Sigmoid colon (tissue), 7 donors: Measurements from ENCODE around the gene FCRL2. TPM values are rescaled to one million over a fixed set of nuclear protein-coding genes. Genes with fewer than 3 reads are reported as not detected.

Experiments used
- DNase-seq: peaks from one replicate; pipeline ENCODE4 v3.0.0-alpha.2; 2019
- H3K27ac ChIP-seq, 4 donors: fragments of 200-600 bp; sonication (generic); one replicate each; pipeline ENCODE4 v1.5.1; 2016 to 2019; ENCODE audit warnings: mild to moderate bottlenecking in 1 of 4
- H3K27me3 ChIP-seq, 3 donors: fragments of 200-600 bp; sonication (generic); one replicate each; pipeline ENCODE4 v1.5.1; 2019; ENCODE audit warnings: mild to moderate bottlenecking in 1 of 3
- H3K36me3 ChIP-seq, 4 donors: fragments of 200-600 bp; sonication (generic); one replicate each; pipeline ENCODE4 v1.5.1; 2016 to 2019
- H3K4me1 ChIP-seq, 4 donors: fragments of 200-600 bp; sonication (generic); one replicate each; pipeline ENCODE4 v1.5.1; 2017 to 2019
- H3K4me3 ChIP-seq, 4 donors: fragments of 200-600 bp; sonication (generic); one replicate each; pipeline ENCODE4 v1.5.1; 2017 to 2019; ENCODE audit warnings: mild to moderate bottlenecking in 2 of 4, moderate library complexity in 1 of 4
- H3K9me3 ChIP-seq, 4 donors: fragments of 200-600 bp in 3 of 4; sonication (generic) in 3 of 4; one replicate each; pipeline versions ENCODE4 v1.5.1 to v1.6.1; 2013 to 2019
- EP300 ChIP-seq, 4 donors: sonication (generic); formaldehyde crosslinking; IDR thresholded peaks; one replicate each; pipeline ENCODE4 v1.6.1; 2017; ENCODE audit warnings: antibody characterized with exemption in 4 of 4
- POLR2A ChIP-seq, 2 donors: fragments of 450-650 bp; IDR thresholded peaks; one replicate each; pipeline ENCODE4 v1.6.1; 2016; ENCODE audit warnings: antibody characterized with exemption in 2 of 2, mild to moderate bottlenecking in 2 of 2, moderate library complexity in 2 of 2
- POLR2AphosphoS5 ChIP-seq, 4 donors: sonication (generic); formaldehyde crosslinking; IDR thresholded peaks; one replicate each; pipeline ENCODE4 v1.6.1; 2017; ENCODE audit warnings: antibody characterized with exemption in 4 of 4
- WGBS, 2 donors: extraction: QIAGEN DNeasy Blood & Tissue Kit; methylation state at CpG; one replicate each; pipeline ENCODE4 v1.1.7; 2013; 5-methylcytosine and 5-hydroxymethylcytosine counted together
- intact Hi-C: fragments of 100-400 bp; cut with DNase I; formaldehyde crosslinking; loops from one replicate; pipeline ENCODE4 v1.15.1; 2023
- polyA plus RNA-seq, 3 donors: library from polyadenylated mRNA; stranded (reverse); fragments of 200-250 nt; gene quantifications; one replicate each; pipeline ENCODE4 v1.2.3, GENCODE V29; 2013
- total RNA-seq, 4 donors: library from RNA; depleted of rRNA; stranded (reverse); fragments of >200 nt; gene quantifications; one replicate each; pipeline ENCODE4 v1.1.0, GENCODE V29; 2016
- TF ChIP-seq, protein P1 (sequence below), 4 experiments: fragments of 450-650 bp in 3 of 4; fragments of 200-600 bp in 1 of 4; IDR thresholded peaks; one replicate each; pipeline ENCODE4 v1.5.1; 2016 to 2019; ENCODE audit warnings: antibody characterized with exemption in 4 of 4, mild to moderate bottlenecking in 3 of 4, moderate library complexity in 2 of 4
- donor health status: healthy with polysubstance abuse.
- donor health status: Bipolar disorder and iron deficiency.
- donor health status: healthy.

FCRL2 gene, protein sequence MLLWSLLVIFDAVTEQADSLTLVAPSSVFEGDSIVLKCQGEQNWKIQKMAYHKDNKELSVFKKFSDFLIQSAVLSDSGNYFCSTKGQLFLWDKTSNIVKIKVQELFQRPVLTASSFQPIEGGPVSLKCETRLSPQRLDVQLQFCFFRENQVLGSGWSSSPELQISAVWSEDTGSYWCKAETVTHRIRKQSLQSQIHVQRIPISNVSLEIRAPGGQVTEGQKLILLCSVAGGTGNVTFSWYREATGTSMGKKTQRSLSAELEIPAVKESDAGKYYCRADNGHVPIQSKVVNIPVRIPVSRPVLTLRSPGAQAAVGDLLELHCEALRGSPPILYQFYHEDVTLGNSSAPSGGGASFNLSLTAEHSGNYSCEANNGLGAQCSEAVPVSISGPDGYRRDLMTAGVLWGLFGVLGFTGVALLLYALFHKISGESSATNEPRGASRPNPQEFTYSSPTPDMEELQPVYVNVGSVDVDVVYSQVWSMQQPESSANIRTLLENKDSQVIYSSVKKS
- total RNA-seq: not detected
- 10 to 100 TPM in 1 of 3 donors, under 1 TPM in 1, not detected in 1; 0.60 to 13.6 TPM for polyA plus RNA-seq

DNA sequence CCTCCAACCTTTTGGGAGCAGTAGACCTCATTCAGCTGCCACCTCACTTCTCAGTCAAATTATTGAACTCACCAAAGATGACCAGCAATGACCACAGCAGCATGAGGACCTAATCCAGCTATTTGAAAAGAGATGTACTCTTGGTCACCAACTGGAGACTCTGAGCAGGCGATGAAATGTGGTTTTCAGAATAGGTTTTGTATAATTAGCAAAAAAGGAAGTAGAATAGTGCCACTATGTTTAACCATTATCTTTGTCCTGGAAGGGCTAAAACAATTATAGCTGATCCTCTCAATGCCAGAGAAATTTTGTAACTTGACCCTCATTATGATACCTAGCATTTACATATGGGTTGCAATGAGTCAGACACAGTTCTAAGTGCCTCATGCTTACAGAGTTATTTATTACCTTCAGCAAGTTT lies at the start of gene FCRL2:
Gene FCRL2, minus strand, starts transcription at position 162 of the 421 bp plus-strand sequence. Its CDS starts 59 bp downstream, at position 103.
- intact Hi-C loops: no loop called here
- no peaks in the 10 kb centered on the region for H3K27me3 ChIP-seq
- WGBS, 2 donors: 64 to 94% methylated on average over 1 of the region's 1 CpG

DNA sequence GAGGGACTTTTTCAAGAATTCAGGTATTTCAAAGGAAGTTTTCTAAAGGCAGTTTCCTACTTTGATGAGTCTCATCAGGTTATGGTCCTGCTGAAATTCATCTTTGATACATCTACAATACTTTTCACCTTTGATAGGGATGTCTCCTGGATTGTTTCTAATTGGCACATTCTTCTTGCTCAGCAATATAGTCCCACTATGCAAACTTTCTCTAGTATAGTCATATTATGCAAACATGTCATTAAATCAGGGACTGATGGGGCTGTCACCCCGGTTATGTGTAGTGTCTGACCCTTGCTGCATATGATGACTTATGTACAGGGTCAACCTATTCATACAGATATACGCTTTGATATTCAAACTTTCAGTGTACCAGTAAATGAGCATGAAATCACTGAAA lies 43.4 kb upstream of the FCRL2 start:
- Histone ChIP-seq H3K36me3 (no peaks in the 10 kb centered on the region), H3K4me3 (no peak overlapping the region), H3K4me1 (no peaks in the 10 kb centered on the region), H3K27me3 (no peaks in the 10 kb centered on the region), H3K27ac (no peak overlapping the region), H3K9me3 (no peaks in the 10 kb centered on the region)
- intact Hi-C loops: no loop called here
- no peak for DNase-seq
- WGBS, 2 donors: 66 to 76% methylated on average over 2 of the region's 2 CpGs
- TF ChIP-seq, protein P1, sequence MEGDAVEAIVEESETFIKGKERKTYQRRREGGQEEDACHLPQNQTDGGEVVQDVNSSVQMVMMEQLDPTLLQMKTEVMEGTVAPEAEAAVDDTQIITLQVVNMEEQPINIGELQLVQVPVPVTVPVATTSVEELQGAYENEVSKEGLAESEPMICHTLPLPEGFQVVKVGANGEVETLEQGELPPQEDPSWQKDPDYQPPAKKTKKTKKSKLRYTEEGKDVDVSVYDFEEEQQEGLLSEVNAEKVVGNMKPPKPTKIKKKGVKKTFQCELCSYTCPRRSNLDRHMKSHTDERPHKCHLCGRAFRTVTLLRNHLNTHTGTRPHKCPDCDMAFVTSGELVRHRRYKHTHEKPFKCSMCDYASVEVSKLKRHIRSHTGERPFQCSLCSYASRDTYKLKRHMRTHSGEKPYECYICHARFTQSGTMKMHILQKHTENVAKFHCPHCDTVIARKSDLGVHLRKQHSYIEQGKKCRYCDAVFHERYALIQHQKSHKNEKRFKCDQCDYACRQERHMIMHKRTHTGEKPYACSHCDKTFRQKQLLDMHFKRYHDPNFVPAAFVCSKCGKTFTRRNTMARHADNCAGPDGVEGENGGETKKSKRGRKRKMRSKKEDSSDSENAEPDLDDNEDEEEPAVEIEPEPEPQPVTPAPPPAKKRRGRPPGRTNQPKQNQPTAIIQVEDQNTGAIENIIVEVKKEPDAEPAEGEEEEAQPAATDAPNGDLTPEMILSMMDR (IDR thresholded peaks at IDR 0.05): no peak
- TF ChIP-seq POLR2A (IDR thresholded peaks at IDR 0.05) (no peak), POLR2AphosphoS5 (IDR thresholded peaks at IDR 0.05) (no peak), EP300 (IDR thresholded peaks at IDR 0.05) (no peak)

More for the DNA sequence above, at the start of gene FCRL2:
- Histone ChIP-seq H3K27ac (no peak within 1 kb of the TSS), H3K4me1 (no peaks in the 10 kb centered on the region), H3K4me3 (no peak within 1 kb of the TSS), H3K9me3 (no peaks in the 10 kb centered on the region), H3K36me3 (no peaks in the 10 kb centered on the region)
- TF ChIP-seq POLR2A (IDR thresholded peaks at IDR 0.05) (no peak), POLR2AphosphoS5 (IDR thresholded peaks at IDR 0.05) (no peak), EP300 (IDR thresholded peaks at IDR 0.05) (no peak)
- TF ChIP-seq, protein P1 (IDR thresholded peaks at IDR 0.05): no peak
- DNase-seq: no peak

DNA sequence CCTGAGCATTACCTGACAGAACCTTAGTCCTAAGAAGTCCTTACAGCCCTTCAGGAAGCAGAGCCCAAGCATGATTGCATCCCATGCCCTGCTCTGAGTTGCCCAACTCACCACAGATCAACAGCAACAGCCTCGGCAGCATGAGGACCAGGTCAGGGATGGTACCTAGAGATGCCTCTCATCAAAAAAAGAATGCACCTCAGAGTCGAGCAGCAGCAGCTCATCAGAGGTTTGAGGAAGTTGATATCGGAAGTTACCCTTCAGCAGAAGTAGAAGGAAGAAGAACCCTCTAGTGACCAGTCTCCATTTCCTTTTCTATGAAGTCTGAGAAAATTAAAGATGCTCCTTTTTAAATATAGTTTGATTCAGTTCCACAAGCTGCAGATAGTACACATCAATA lies 43.0 kb upstream of the FCRL2 start, which contains the start of gene FCRL1:
Gene FCRL1, minus strand, starts transcription at position 225 of the 400 bp plus-strand sequence. Its CDS starts 83 bp downstream, at position 142.
- no peak within 1 kb of the TSS for H3K4me3 ChIP-seq
- H3K9me3 ChIP-seq: no peaks in the 10 kb centered on the region
- no peaks in the 10 kb centered on the region for H3K27me3 ChIP-seq
- WGBS, 2 donors: 44 to 67% methylated on average over 3 of the region's 3 CpGs
- no peak within 1 kb of the TSS for H3K27ac ChIP-seq
- no peak for TF ChIP-seq EP300 (IDR thresholded peaks at IDR 0.05)
- TF ChIP-seq, protein P1 (IDR thresholded peaks at IDR 0.05): no peak
- no peak for TF ChIP-seq POLR2AphosphoS5 (IDR thresholded peaks at IDR 0.05)
- TF ChIP-seq POLR2A (IDR thresholded peaks at IDR 0.05): no peak
- no peak for DNase-seq
- intact Hi-C loops: no loop called here
- H3K36me3 ChIP-seq: no peaks in the 10 kb centered on the region
- H3K4me1 ChIP-seq: no peaks in the 10 kb centered on the region

DNA sequence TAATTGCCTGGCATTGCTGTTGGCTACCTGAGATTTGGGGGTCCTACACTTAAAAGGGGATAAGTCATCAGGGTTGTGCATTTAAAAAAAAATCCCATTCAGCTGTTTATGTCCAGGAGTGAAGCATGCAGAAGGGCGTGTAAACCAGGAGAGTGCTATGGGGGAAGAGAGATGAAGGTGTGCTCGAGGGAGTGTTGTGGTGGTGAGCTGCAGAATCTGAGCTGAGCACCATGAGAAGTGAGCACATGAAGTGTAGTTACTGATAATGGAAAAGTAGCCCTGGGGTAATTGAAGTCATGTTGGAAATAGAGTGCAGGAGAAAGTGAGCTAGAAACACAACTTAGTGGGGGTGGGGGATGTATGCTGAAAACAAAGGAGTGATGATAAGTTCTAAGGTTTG lies 42.3 kb upstream of the FCRL2 start:
- no peaks in the 10 kb centered on the region for H3K36me3 ChIP-seq
- TF ChIP-seq POLR2A (IDR thresholded peaks at IDR 0.05) (no peak), EP300 (IDR thresholded peaks at IDR 0.05) (no peak), POLR2AphosphoS5 (IDR thresholded peaks at IDR 0.05) (no peak)
- TF ChIP-seq, protein P1 (IDR thresholded peaks at IDR 0.05): no peak
- H3K9me3 ChIP-seq: no peaks in the 10 kb centered on the region
- no peak overlapping the region for H3K27ac ChIP-seq
- 57 to 61% methylated on average over 2 of the region's 2 CpGs for WGBS, 2 donors
- H3K4me1 ChIP-seq: no peaks in the 10 kb centered on the region
- H3K27me3 ChIP-seq: no peaks in the 10 kb centered on the region
- no peak overlapping the region for H3K4me3 ChIP-seq
- intact Hi-C loops: no loop called here
- DNase-seq: no peak
